Measurements from ENCODE around the gene ZNHIT2. TPM values are rescaled to one million over a fixed set of nuclear protein-coding genes. Genes with fewer than 3 reads are reported as not detected.
A peak's percentile ranks its signal among the peaks of the same experiment; 100 is the strongest.

ZNHIT2 gene
- total RNA-seq, 2 experiments from 2014 or later = 11.5 to 32.4 TPM

DNA sequence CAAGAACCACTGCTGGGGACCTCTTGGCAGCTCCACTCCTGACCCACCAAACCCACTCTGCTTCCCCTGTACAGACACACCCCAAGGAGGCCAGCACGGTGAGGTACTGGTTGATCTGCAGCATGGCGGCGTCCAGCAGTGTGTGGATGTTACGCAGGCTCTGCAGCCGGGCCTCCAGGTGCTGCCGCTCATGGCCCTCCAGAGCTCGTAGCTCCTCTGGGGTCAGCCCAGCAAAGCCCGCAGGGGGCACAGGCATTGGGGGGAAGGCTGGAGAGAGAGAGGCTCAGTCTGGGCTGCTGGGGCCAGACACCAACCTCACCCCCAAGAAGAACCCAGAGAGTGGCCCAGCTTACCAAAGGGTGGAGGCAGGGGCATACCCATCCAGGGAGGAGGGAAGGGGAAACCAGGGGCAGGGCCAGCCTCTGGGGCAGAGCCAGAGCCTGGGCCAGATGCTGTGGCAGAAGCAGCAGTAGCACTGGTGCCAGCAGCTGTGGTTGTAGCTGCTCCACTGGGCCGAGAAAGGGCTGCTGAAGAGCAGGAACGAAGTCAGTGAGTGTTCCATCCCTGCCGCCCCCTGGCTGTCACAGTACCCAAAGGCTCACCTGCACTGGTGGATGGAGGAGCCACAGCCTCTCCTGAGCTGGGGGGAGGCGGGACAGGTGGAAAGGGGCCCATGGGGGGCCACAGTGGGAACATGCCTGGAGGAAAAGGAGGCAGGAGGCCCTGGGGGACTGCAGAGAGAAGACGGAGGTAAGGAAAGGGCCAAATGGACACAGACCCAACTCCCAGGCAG lies 12.3 kb upstream of the ZNHIT2 start:
- Histone ChIP-seq H3K27ac (ENCODE audit: low read depth, low read length, poor library complexity, severe bottlenecking) (peak overlapping the region; percentile 98), H3K4me2 (ENCODE audit: low read length) (peak overlapping the region; percentile 99)
- BruUV-seq (replicated peaks) = no TSS peak

DNA sequence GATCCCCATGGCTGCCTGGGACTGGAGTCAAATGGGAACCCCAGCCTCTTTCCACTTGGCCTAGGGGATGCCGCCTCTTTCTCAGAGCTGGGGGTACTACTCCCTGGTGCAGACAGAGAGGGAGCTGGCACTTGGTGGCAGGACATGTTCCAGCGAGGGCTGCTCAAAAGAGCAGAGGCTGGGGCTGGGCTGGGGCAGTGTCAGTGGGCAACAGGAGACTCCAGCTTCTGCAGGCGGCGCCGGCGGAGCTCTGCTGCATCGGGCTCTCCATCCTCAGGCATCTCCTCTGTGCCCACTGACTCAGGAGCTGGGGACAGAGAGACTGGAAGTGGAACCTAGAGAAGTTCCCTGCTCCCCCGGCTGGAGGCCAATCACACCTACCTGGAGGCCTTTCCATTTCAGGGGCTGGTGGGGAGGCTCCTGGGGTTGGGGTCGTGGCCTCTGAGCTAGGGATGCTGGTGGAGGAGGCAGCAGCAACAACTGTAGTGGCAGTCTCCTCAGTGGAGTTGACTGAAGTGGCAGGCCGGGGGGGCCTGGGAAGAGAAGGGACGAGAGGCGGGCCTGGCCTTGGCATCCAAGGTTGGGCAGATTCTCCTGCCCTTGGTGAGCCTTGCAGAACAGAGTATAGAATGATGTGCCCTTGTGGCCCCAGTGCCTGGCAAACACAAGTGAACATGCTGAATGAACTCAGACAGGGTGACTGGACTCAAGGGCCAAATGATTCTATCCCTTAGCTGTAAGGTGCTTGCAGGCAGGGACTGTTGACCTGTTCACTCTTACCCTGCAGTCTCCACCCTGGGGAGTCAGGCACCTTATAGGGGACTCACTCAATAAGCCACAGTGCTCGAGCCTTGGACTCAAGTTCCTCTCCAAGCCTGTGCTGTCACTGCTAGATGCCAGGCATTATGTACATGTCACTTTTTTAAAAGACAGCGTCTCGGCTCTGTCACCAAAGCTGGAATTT lies 11.0 kb upstream of the ZNHIT2 start:
- no peaks in the 10 kb centered on the region for H3K9me2 ChIP-seq (ENCODE audit: insufficient read depth, low read length)
- no peaks in the 10 kb centered on the region for H3K9me3 ChIP-seq (ENCODE audit: low read length)
- no peak overlapping the region for H3K4me3 ChIP-seq (ENCODE audit: low read depth, low read length, poor library complexity, severe bottlenecking)
- TF ChIP-seq, protein P1, sequence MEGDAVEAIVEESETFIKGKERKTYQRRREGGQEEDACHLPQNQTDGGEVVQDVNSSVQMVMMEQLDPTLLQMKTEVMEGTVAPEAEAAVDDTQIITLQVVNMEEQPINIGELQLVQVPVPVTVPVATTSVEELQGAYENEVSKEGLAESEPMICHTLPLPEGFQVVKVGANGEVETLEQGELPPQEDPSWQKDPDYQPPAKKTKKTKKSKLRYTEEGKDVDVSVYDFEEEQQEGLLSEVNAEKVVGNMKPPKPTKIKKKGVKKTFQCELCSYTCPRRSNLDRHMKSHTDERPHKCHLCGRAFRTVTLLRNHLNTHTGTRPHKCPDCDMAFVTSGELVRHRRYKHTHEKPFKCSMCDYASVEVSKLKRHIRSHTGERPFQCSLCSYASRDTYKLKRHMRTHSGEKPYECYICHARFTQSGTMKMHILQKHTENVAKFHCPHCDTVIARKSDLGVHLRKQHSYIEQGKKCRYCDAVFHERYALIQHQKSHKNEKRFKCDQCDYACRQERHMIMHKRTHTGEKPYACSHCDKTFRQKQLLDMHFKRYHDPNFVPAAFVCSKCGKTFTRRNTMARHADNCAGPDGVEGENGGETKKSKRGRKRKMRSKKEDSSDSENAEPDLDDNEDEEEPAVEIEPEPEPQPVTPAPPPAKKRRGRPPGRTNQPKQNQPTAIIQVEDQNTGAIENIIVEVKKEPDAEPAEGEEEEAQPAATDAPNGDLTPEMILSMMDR (conservative IDR thresholded peaks at IDR 0.05; ENCODE audit: low read length) = no peak
- TF ChIP-seq EZH2phosphoT487 (IDR thresholded peaks at IDR 0.05; ENCODE audit: borderline replicate concordance, low read depth, low read length) = no peak
- DNase-seq (ENCODE audit: low spot score) = no peak
- H2AFZ ChIP-seq (ENCODE audit: low read length) = no peak overlapping the region
- peaks cover 55% of the 10 kb centered on the region for H3K79me2 ChIP-seq (ENCODE audit: insufficient read depth, low read depth, low read length)
- H3K36me3 ChIP-seq (ENCODE audit: insufficient read depth, low read length) = peaks cover 92% of the 10 kb centered on the region
- BruUV-seq (replicated peaks) = no TSS peak
- intact Hi-C loops (cut with micrococcal nuclease; ENCODE audit: unreplicated experiment) = no loop called here
- ChIA-PET POLR2A (interaction anchor here (0.6 kb wide), 1 partner anchor 51 kb away, joined by 4 read pairs; no protein-coding TSS in a partner anchor), CTCF (ENCODE audit: unreplicated experiment) (no interaction called here)
- peak overlapping the region; percentile 98 for H3K27ac ChIP-seq (ENCODE audit: low read depth, low read length, poor library complexity, severe bottlenecking)
- peaks cover 56% of the 10 kb centered on the region for H3K4me1 ChIP-seq (ENCODE audit: insufficient read depth, low read length, poor library complexity, severe bottlenecking)
- H3K4me2 ChIP-seq (ENCODE audit: low read length) = peak overlapping the region; percentile 99; the same call in 1 of the 2 replicates
- H4K20me1 ChIP-seq (ENCODE audit: insufficient read depth, low read length) = no peaks in the 10 kb centered on the region

More for the DNA sequence above, 12.3 kb upstream of the ZNHIT2 start:
- TF ChIP-seq EZH2phosphoT487 (IDR thresholded peaks at IDR 0.05; ENCODE audit: borderline replicate concordance, low read depth, low read length) = no peak
- TF ChIP-seq, protein P1 (conservative IDR thresholded peaks at IDR 0.05; ENCODE audit: low read length) = peak; percentile 72
- Histone ChIP-seq H3K36me3 (ENCODE audit: insufficient read depth, low read length) (peaks cover 91% of the 10 kb centered on the region), H3K4me3 (ENCODE audit: low read depth, low read length, poor library complexity, severe bottlenecking) (peak overlapping the region; percentile 98), H3K79me2 (ENCODE audit: insufficient read depth, low read depth, low read length) (peaks cover 52% of the 10 kb centered on the region), H3K4me1 (ENCODE audit: insufficient read depth, low read length, poor library complexity, severe bottlenecking) (peaks cover 43% of the 10 kb centered on the region), H3K9me2 (ENCODE audit: insufficient read depth, low read length) (no peaks in the 10 kb centered on the region), H2AFZ (ENCODE audit: low read length) (no peak overlapping the region), H3K9me3 (ENCODE audit: low read length) (no peaks in the 10 kb centered on the region), H4K20me1 (ENCODE audit: insufficient read depth, low read length) (no peaks in the 10 kb centered on the region)
- ChIA-PET POLR2A (interaction anchor here (0.6 to 1.7 kb wide), 2 partner anchors 13 to 135 kb away, joined by 3 to 4 read pairs; no protein-coding TSS in a partner anchor), CTCF (ENCODE audit: unreplicated experiment) (no interaction called here)
- intact Hi-C loops (cut with micrococcal nuclease; ENCODE audit: unreplicated experiment) = loop anchor here (5.0 kb wide), 2 partner anchors 37 to 278 kb away; no protein-coding TSS in a partner anchor
- DNase-seq (ENCODE audit: low spot score) = peak; percentile 75
